ENCODE data around the gene GPR45. TPM values are rescaled to one million over a fixed set of nuclear protein-coding genes. Genes with fewer than 3 reads are reported as not detected.
A peak's percentile ranks its signal among the peaks of the same experiment; 100 is the strongest.

The GPR45 gene
- total RNA-seq, 1 experiment from 2014 or later, result not detected

DNA sequence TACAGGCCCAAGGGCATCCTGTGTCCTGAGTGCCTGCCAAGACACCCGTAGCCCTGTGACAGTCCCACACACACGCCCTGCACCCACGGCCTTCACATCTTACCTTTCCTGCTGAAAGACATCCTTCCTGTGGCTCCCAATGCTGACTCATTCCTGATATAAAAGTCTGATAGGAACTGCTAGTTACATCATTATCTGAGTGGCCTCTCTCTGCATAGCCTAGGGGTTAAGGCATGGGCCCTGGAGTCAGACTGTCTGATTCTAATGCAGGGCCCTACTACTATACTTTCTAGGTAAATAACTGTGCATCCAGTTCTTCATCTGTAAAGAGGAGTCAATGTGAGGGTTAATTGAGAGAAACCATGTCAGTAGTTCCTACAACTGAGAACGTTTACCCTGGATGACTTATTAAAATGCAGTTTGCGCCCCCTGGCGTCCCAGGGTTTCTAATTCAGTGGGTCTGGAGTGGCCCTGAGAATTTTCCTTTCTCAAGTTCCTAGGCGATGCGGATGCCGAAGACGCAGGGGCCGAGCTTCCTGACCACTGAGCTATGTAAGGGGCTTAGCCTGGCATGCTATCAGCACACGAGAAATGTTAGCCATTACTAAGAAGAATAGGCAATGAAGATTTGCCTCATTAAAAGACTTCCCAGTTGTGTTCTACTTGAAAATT, 6.0 kb upstream of the GPR45 start:
- Histone ChIP-seq H3K4me1 (ENCODE audit: insufficient read depth, low read length, poor library complexity, severe bottlenecking) (no peaks in the 10 kb centered on the region), H3K36me3 (ENCODE audit: insufficient read depth, low read length, poor library complexity, severe bottlenecking) (no peaks in the 10 kb centered on the region), H3K9me3 (ENCODE audit: low read depth, low read length, poor library complexity, severe bottlenecking) (no peaks in the 10 kb centered on the region), H3K4me3 (ENCODE audit: low read depth, low read length, poor library complexity, severe bottlenecking) (no peak overlapping the region), H3K27me3 (replicated peaks; ENCODE audit: insufficient read depth, low read depth, low read length, poor library complexity) (no peaks in the 10 kb centered on the region), H3K27ac (ENCODE audit: low read depth, low read length, poor library complexity, severe bottlenecking) (no peak overlapping the region)
- intact Hi-C loops (cut with micrococcal nuclease; ENCODE audit: unreplicated experiment), result loop anchor here (1.0 to 10.0 kb wide), 2 partner anchors 121 to 301 kb away; no protein-coding TSS in a partner anchor
- DNase-seq (ENCODE audit: low spot score), result peak; percentile 87
- ChIA-PET POLR2A (ENCODE audit: low non-redundant PET) (no interaction called here), CTCF (interaction anchor here (1.0 kb wide), 1 partner anchor 9 kb away, joined by 3 read pairs; no protein-coding TSS in a partner anchor)
- BruUV-seq (replicated peaks), result no TSS peak
- TF ChIP-seq EZH2 (IDR thresholded peaks at IDR 0.05; ENCODE audit: borderline replicate concordance, low read depth, low read length, poor library complexity, severe bottlenecking), result no peak
- TF ChIP-seq, protein P1, sequence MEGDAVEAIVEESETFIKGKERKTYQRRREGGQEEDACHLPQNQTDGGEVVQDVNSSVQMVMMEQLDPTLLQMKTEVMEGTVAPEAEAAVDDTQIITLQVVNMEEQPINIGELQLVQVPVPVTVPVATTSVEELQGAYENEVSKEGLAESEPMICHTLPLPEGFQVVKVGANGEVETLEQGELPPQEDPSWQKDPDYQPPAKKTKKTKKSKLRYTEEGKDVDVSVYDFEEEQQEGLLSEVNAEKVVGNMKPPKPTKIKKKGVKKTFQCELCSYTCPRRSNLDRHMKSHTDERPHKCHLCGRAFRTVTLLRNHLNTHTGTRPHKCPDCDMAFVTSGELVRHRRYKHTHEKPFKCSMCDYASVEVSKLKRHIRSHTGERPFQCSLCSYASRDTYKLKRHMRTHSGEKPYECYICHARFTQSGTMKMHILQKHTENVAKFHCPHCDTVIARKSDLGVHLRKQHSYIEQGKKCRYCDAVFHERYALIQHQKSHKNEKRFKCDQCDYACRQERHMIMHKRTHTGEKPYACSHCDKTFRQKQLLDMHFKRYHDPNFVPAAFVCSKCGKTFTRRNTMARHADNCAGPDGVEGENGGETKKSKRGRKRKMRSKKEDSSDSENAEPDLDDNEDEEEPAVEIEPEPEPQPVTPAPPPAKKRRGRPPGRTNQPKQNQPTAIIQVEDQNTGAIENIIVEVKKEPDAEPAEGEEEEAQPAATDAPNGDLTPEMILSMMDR (conservative IDR thresholded peaks at IDR 0.05; ENCODE audit: low read depth, low read length), result peak; percentile 83

DNA sequence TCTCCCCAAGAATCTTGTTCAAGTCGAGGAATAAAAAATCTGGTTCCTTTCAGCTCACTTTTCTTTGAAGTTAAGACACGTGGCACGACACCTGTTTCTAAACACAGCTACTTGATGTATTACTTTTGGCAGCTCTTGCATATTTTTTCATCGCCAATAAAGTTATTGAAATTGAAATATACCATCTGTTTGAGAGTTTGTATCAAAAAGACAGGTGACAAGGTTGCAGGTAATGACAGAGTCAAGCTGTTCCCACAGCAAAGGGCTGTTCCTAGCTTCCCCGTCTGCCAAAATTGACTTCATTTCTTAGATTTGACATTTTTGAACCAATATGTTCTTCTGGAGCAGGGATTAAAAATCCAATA, 5.5 kb upstream of the GPR45 start:
- intact Hi-C loops (cut with micrococcal nuclease; ENCODE audit: unreplicated experiment), result loop anchor here (10.0 kb wide), 1 partner anchor 301 kb away; no protein-coding TSS in a partner anchor
- ChIA-PET CTCF (interaction anchor here (1.0 kb wide), 1 partner anchor 8 kb away, joined by 3 read pairs; no protein-coding TSS in a partner anchor), POLR2A (ENCODE audit: low non-redundant PET) (no interaction called here)
- Histone ChIP-seq H3K36me3 (ENCODE audit: insufficient read depth, low read length, poor library complexity, severe bottlenecking) (no peaks in the 10 kb centered on the region), H3K4me3 (ENCODE audit: low read depth, low read length, poor library complexity, severe bottlenecking) (no peak overlapping the region), H3K27me3 (replicated peaks; ENCODE audit: insufficient read depth, low read depth, low read length, poor library complexity) (no peaks in the 10 kb centered on the region), H3K9me3 (ENCODE audit: low read depth, low read length, poor library complexity, severe bottlenecking) (no peaks in the 10 kb centered on the region), H3K27ac (ENCODE audit: low read depth, low read length, poor library complexity, severe bottlenecking) (no peak overlapping the region), H3K4me1 (ENCODE audit: insufficient read depth, low read length, poor library complexity, severe bottlenecking) (no peaks in the 10 kb centered on the region)
- DNase-seq (ENCODE audit: low spot score), result no peak
- no peak for TF ChIP-seq EZH2 (IDR thresholded peaks at IDR 0.05; ENCODE audit: borderline replicate concordance, low read depth, low read length, poor library complexity, severe bottlenecking)
- TF ChIP-seq, protein P1 (conservative IDR thresholded peaks at IDR 0.05; ENCODE audit: low read depth, low read length), result no peak
- no TSS peak for BruUV-seq (replicated peaks)

DNA sequence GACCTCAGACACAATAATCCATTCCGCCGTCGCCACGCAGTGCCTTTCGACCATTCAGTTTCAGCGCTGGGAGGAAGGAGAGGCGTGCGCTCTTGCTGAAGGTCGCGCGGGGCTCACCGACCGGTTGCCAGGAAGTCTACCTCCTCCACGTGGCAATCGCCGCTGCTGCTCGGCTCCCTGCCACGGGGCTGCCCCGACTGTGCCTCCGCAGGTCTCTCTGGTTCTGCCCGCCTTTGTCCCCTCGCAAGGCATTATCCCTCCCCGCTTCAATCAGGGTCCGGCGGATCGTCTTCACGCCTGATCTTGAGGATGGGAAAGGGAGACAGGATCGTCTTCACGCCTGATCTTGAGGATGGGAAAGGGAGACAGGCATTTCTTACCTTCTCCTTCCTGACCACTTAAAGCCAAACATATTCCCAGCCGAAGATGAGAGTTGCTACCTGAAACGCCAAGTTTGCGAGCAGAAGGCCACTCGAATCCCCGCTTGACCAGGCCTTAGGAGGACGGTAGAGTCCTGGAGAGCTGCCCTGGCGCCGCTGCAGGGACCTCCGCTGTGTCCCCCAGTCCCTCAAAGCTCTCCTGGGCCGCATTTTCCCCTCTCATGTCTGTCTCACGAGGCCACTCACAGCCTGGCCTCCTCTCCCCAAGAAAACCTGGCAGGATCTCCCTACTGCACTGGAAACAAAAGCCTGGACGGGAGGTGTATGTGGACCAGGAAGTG, 4.3 kb upstream of the GPR45 start:
- ChIA-PET POLR2A (ENCODE audit: low non-redundant PET) (no interaction called here), CTCF (no interaction called here)
- BruUV-seq (replicated peaks), result no TSS peak
- no peak for TF ChIP-seq EZH2 (IDR thresholded peaks at IDR 0.05; ENCODE audit: borderline replicate concordance, low read depth, low read length, poor library complexity, severe bottlenecking)
- TF ChIP-seq, protein P1 (conservative IDR thresholded peaks at IDR 0.05; ENCODE audit: low read depth, low read length), result no peak
- no peak for DNase-seq (ENCODE audit: low spot score)
- intact Hi-C loops (cut with micrococcal nuclease; ENCODE audit: unreplicated experiment), result loop anchor here (10.0 kb wide), 1 partner anchor 302 kb away; no protein-coding TSS in a partner anchor
- H3K27ac ChIP-seq (ENCODE audit: low read depth, low read length, poor library complexity, severe bottlenecking), result no peak overlapping the region
- H3K36me3 ChIP-seq (ENCODE audit: insufficient read depth, low read length, poor library complexity, severe bottlenecking), result no peaks in the 10 kb centered on the region
- no peaks in the 10 kb centered on the region for H3K27me3 ChIP-seq (replicated peaks; ENCODE audit: insufficient read depth, low read depth, low read length, poor library complexity)
- no peaks in the 10 kb centered on the region for H3K4me1 ChIP-seq (ENCODE audit: insufficient read depth, low read length, poor library complexity, severe bottlenecking)
- no peaks in the 10 kb centered on the region for H3K9me3 ChIP-seq (ENCODE audit: low read depth, low read length, poor library complexity, severe bottlenecking)
- H3K4me3 ChIP-seq (ENCODE audit: low read depth, low read length, poor library complexity, severe bottlenecking), result no peak overlapping the region
